Measurements from ENCODE around the gene RTL10.

RTL10 gene

GRCh38 chr22:19875531-19876313 lies 21.0 kb upstream of the RTL10 start:
- DNase-seq (ENCODE audit: low read depth): no peak

GRCh38 chr22:19875061-19875530 lies 20.4 kb upstream of the RTL10 start:
- DNase-seq (ENCODE audit: low read depth): no peak

GRCh38 chr22:19874307-19875060 lies 19.8 kb upstream of the RTL10 start:
- DNase-seq (ENCODE audit: low read depth): no peak

- no peak for DNase-seq (ENCODE audit: low read depth)
These were observed 19.3 kb upstream of the RTL10 start for GRCh38 chr22:19873960-19874306.

GRCh38 chr22:19873138-19873959 lies 18.7 kb upstream of the RTL10 start:
- no peak for DNase-seq (ENCODE audit: low read depth)

DNA sequence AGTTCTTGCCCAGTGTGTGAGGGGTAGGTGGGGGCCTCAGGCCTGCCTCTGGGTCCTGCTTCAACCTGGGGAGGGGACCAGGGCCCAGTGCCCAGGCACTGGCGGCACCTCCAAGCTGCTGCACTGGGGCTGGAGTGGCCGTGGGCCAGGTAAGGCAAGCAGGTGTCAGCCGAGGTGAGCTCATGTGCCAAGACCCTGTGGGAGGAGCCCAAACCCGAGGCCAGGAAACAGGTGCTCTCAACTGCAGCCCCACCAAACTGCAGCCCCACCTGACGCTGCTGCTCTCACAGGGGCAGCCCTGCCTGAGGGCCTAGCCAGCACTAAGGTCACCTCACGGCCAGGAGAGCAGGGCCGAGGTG lies 18.1 kb upstream of the RTL10 start:
- no peak for DNase-seq (ENCODE audit: low read depth)

DNA sequence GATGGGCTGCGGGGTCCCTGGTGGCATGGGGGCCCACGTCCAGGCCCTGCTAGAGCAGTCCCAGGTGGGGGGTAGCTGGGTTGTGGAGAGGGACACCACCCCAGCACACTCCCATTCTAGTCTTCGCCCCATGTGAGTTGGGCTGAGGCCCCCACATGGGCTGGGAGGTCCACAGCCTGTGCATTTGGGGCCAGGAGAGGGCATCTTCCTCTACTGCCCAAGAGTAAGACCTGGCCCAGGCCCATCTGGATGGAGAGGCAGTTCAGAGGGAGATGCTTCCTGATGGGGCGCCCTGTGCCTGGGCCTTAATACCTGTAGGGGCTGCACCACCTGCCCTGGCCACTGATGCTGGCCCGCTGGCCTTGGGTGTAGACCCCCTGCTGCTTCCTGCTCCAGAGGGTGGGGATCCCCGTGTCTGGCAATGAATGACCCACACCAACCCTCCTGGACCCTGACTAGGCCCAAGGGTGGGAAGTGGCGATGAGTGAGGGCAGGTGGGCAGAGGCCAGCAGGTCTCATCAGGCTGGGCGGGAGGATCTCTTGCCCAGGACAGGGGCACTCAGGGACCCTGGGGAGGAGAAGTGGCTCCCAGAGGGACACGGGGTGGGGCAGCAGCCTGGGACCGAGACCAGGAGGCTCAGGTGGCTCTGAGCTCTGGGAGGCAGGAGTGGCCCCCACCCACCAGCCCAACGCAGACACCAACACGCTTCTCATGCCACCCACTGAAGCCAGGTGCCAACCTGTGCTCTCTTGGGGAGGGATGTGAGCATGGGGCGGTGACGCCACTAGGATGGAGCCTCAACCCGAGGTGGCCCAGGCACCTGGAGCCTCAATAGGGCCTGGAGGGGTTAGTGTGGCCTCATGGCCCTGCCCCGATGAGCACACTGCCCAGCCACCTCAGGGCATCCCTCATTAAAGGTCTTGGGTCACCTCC lies 17.4 kb upstream of the RTL10 start:
- no peak for DNase-seq (ENCODE audit: low read depth)

- no peak for DNase-seq (ENCODE audit: low read depth)
These were observed 16.6 kb upstream of the RTL10 start for GRCh38 chr22:19871023-19871844.

DNA sequence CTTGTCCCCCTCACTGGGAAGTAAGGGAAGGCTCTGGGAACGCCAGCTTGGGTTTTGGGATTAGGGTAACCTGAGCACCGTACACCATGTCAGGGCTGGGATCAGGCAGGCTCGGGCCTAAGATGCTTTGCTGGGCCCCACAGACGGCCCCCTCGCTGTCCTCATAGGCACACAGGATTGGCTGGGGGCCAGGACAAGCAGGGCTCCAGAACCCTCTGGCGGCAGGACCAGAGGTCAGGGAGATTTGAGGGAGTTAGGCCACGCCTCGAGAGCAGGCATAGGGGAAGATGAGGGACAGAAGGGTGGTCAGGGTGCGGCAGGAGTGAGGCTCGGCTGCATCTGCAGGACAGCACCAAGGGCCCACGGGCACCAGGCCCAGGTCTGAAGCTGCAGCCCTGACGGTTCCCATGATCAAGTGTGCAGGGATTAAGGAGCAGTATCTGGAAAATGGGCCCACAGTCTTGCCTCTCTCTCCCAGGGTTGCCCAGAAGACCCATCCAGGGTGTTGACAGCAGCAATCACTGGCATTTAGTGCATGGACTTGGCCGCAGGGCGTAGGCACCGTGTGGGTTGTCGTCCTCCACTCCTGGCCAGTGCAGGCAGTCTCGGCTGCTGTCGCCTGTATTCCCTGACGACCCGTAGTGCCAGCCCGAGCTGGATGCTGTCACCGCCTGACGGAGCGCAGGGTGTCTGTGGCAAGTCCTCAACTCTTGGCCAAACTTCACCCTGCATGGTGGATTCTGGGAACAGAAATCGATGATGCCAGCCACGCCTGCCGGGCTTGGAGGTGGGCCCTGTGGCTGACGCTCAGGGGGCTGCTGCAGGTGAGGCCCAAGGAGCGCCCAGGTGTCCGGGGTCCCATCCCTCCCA lies 15.7 kb upstream of the RTL10 start:
- no peak for DNase-seq (ENCODE audit: low read depth)

DNA sequence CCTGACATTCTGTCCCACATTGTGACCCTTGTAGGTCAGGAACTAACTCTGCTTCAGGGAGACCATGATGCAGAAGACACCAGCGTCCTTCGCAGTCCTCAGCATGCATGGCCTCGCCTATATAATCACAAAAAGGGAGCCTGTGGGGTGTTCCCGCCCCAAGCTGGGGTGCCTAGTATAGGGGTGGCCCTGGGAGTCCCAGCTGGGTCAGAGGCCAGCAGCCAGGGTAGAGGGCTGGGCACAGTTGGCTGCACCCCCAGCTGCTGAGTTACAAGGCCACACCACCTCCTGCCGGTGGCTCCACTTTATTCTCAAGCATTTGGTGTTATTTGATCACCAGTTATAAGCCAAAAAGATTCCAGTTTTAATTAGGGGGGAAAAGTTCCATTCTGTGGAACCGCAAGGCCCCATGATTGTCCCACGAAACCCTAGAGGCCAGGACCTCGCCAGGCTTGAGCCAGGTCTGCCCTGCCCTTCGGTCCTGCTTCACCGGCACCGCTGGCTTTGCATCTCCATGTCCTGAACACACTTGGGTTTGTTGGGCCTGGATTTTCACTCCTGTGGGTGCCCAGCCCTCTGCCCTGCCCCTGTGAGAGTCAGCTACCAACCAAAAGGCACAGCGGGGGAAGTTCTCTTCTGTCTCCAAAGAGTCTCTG lies 15.0 kb upstream of the RTL10 start:
- DNase-seq (ENCODE audit: low read depth): no peak

GRCh38 chr22:19868773-19869471 lies 14.2 kb upstream of the RTL10 start:
- DNase-seq (ENCODE audit: low read depth): no peak

DNA sequence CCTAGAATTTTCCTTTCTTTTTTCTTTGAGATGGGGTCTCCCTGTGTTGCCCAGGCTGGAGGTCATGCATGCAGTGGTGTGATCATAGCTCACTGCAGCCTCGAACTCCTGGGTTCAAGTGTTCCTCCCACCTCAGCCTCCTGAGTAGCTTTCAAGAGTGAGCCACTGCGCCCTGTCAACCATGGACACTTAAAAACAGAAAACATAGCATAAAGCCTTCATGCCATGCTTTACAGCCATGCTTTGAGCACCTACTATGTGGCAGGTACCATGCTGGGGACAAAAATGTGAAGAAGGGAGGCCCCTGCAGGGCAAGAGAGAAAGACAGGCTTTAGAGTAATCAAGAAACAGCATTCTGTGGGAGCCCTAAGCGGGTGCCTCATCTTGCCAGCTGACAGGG lies 13.7 kb upstream of the RTL10 start:
- DNase-seq (ENCODE audit: low read depth): no peak

- DNase-seq (ENCODE audit: low read depth): no peak
These were observed 12.9 kb upstream of the RTL10 start for GRCh38 chr22:19867617-19868016.

DNA sequence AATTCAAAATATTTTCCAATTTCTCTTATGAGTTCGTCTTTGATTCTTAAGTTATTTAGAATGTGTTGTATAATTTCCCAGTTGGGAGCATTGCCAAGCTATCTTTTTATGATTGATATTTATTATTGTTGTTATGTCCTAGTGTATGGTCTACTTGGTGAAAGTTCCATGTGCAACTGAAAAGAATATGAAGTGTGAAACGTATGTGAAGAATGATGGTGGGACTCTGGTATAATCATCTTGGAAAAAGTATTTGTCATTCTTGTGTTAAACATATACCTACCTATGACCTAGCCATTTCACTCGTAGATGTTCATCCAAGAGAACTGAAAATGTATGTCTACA lies 12.0 kb upstream of the RTL10 start:
- DNase-seq (ENCODE audit: low read depth): no peak

GRCh38 chr22:19865141-19865829 lies 10.6 kb upstream of the RTL10 start:
- DNase-seq (ENCODE audit: low read depth): no peak

GRCh38 chr22:19864538-19865106 lies 9.9 kb upstream of the RTL10 start:
- DNase-seq (ENCODE audit: low read depth): no peak

DNA sequence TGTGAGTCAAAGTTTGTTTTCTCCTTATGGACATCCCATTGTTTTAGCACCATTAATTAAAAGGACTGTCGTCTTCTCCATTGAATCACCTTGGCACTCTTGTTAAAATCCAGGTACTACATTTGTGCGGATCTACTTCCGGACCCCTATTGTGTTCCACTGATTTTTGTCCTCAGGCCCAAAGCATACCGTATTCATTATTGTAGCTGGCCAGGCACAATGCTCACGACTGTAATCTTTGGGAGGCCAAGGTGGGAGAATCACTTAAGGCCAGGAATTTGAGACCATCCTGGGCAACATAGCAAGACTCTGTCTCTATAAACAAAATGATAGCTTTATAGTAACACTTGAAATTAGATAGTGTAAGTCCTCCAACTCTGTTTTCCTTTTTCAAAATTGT lies 8.9 kb upstream of the RTL10 start:
- DNase-seq (ENCODE audit: low read depth): no peak
